Coronary artery (tissue), 2 donors: Measurements from ENCODE around the gene DUSP2.

Source experiments
- DNase-seq: peaks from one replicate; pipeline ENCODE4 v3.0.0-alpha.2; 2017; ENCODE audit warnings: low spot score
- H3K27ac ChIP-seq, 2 donors: fragments of 200-600 bp; sonication (generic); one replicate each; pipeline ENCODE4 v1.5.1; 2016 to 2019
- H3K4me3 ChIP-seq: fragments of 200-600 bp; sonication (generic); 2 replicates; pipeline ENCODE4 v1.5.1; 2016; ENCODE audit warnings: mild to moderate bottlenecking, moderate library complexity
- TF ChIP-seq, protein P1 (sequence below): fragments of 200-600 bp; sonication (generic); IDR thresholded peaks from one replicate; pipeline ENCODE4 v1.5.1; 2019; ENCODE audit warnings: antibody characterized with exemption

Gene DUSP2

DNA sequence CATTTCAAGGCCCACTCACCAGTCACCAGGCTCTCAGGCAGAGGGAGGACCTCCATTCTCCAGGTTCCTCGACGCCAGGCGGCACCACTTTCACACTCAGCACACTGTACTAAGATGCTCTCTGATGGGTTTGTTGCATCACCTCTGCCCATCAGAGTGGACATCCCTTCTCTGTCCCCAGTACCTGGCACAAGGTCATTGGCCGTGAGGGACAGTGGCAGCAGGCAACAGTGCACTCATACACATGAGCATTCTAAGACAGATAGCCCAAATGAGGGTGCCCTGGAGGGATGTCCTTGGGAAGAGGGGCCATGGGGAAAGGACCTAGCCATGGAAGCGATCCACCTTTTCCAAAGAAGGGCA is 25.9 kb downstream of the DUSP2 start:
- Histone ChIP-seq H3K4me3 (no peak overlapping the region), H3K27ac (no peak overlapping the region)
- DNase-seq = no peak
- TF ChIP-seq, protein P1, sequence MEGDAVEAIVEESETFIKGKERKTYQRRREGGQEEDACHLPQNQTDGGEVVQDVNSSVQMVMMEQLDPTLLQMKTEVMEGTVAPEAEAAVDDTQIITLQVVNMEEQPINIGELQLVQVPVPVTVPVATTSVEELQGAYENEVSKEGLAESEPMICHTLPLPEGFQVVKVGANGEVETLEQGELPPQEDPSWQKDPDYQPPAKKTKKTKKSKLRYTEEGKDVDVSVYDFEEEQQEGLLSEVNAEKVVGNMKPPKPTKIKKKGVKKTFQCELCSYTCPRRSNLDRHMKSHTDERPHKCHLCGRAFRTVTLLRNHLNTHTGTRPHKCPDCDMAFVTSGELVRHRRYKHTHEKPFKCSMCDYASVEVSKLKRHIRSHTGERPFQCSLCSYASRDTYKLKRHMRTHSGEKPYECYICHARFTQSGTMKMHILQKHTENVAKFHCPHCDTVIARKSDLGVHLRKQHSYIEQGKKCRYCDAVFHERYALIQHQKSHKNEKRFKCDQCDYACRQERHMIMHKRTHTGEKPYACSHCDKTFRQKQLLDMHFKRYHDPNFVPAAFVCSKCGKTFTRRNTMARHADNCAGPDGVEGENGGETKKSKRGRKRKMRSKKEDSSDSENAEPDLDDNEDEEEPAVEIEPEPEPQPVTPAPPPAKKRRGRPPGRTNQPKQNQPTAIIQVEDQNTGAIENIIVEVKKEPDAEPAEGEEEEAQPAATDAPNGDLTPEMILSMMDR = no peak

- no peak overlapping the region for H3K27ac ChIP-seq
- H3K4me3 ChIP-seq = no peak overlapping the region
- TF ChIP-seq, protein P1 = no peak
- no peak for DNase-seq
Observed at GRCh38 chr2:96118698-96119388, 26.4 kb downstream of the DUSP2 start.

DNA sequence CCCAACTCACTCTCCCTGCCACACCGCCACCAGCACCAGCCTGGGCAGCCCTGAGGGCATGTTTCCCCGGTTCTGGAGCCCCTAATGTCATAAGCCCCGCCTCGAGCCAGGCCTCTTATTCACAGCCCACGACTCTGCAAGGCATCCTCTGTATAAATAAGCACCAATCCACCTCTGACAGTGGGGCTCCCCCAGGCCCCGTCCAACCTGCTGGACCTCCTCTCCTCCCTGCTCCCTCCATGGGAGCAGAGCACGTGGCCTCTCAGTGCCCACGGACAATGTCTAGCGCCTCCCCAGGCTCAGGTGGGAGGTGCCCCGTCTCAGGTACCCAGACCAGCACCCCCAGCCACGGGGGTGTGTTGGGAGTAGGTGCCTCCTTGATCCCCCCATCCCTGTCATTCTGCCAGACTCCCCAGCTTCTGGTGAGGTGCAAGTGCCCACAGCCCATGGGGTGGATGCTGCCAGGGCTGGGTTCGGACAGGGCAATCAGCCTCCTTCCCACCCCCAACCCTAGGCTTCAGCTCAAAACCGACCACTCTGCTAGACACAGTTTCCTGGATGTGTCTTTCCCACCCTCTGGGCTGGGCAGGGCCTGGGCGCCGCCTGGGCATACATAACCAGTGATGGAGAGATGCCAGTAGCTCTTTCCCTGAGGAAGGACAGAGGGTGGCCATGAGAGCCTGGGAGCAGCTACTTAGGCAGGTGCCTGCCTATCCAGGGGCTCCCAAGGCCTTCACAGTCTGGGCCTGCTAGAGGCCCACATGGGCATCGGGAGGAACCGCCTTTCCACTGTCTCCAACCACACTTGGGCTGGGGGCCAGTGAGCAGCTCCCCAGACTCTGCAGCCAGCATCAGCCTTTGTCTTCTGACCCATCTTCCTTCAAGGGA is 27.3 kb downstream of the DUSP2 start:
- TF ChIP-seq, protein P1 = no peak
- no peak for DNase-seq
- no peak overlapping the region for H3K4me3 ChIP-seq

DNA sequence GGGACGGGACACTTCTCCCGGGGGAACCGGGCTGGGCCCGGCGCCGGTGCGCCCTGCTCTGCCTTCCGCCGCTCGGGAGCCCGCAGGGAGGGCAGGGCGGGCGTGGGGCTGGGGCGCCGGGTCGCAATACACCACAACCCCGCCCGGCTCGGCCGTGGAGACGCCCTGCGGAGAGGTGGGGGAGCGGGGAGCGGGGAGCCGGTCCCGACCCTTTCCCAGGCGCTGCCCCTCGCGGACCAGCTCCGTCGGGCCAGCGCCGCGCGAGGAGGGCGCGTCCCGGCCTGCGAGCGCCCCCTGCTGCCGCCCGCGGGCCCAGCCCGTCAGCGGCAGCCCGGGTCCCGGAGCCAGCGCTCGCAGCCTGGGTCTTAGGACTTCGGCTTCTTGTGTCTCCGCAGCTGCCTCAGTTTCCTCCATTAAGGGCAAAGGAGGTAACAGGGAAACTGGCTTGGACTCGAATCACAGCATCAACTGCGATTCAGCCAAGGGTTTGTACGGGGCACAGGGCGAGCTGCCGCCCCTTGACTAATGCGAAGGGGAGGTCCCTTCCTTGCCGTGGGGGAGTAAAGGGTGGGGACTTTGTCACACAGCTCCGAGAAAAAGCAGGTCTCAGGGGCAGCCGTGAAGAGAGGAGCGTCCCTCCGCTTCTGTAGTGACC is 28.2 kb downstream of the DUSP2 start:
- Histone ChIP-seq H3K4me3 (peak overlapping the region; percentile 79), H3K27ac (peak overlapping the region in 1 of 2 donors; percentile 36)
- DNase-seq = no peak
- TF ChIP-seq, protein P1 = peak; percentile 93

More for the DNA sequence above, 27.3 kb downstream of the DUSP2 start:
- H3K27ac ChIP-seq = no peak overlapping the region

DNA sequence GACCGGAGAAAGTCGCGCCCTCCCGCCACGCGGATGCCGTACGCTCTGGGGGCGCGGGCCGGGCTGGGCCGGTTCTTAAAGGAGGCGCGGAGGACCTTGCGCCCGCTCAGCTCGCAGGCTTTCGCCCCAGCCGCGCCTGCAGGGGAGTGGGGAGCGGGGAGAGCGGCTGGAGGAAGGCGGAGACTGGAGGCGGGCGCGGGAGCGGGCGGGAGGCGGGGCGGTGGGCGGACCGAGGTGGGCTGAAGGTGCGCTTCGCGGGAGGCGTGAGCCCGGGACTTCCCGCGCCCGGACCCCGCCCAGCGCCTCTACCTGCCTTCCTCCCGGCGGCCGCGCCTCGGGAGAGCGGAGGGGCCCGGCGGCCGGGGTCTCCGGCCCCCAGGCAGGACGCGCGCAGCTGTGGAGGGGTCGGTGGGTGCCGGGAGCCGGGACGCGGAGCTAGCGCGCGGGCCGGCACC is 28.8 kb downstream of the DUSP2 start, which contains the start of gene ADRA2B:
Gene ADRA2B (minus strand): TSS at position 148 of the 455 bp plus-strand sequence. CDS start 422 bp downstream, outside the sequence.
- TF ChIP-seq, protein P1 = no peak
- no peak for DNase-seq
- H3K27ac ChIP-seq = peak within 1 kb of the TSS in 1 of 2 donors; percentile 36
- peak within 1 kb of the TSS; percentile 79 for H3K4me3 ChIP-seq

GRCh38 chr2:96115631-96116423 is 29.4 kb downstream of the DUSP2 start:
- Histone ChIP-seq H3K27ac (peak overlapping the region in 1 of 2 donors; percentile 36), H3K4me3 (peak overlapping the region; percentile 79)
- TF ChIP-seq, protein P1 = no peak
- DNase-seq = no peak
